Liver (tissue), 3 donors: Measurements from ENCODE around the gene MAP4K2.

Experiments
- CTCF ChIP-seq: fragments of 150-350 bp; IDR thresholded peaks from 2 replicates; pipeline ENCODE4 v1.5.1; 2017; ENCODE audit warnings: improper control_type of control experiment, low read depth, low read length; ENCODE audit not compliant: missing input control
- EGR1 ChIP-seq, 2 donors: IDR thresholded peaks; 2 replicates each; pipeline ENCODE4 v1.6.1; 2016 to 2018; ENCODE audit warnings: antibody characterized with exemption in 2 of 2, low read depth in 2 of 2
- JUND ChIP-seq, 2 donors: IDR thresholded peaks; 2 replicates each; pipeline ENCODE4 v1.6.1; 2016; ENCODE audit warnings: antibody characterized with exemption in 2 of 2
- RAD21 ChIP-seq, 2 donors: IDR thresholded peaks; 2 replicates each; pipeline ENCODE4 v1.6.1; 2016; ENCODE audit warnings: antibody characterized with exemption in 2 of 2, mild to moderate bottlenecking in 2 of 2
- REST ChIP-seq: IDR thresholded peaks from 2 replicates; pipeline ENCODE4 v1.6.1; 2016; ENCODE audit warnings: antibody characterized with exemption, mild to moderate bottlenecking
- SP1 ChIP-seq: IDR thresholded peaks from 2 replicates; pipeline ENCODE4 v1.6.1; 2018; ENCODE audit warnings: antibody characterized with exemption, mild to moderate bottlenecking
- donor health status: healthy.
- donor health status: healthy.

- no peak for TF ChIP-seq CTCF
- no peak for TF ChIP-seq RAD21 (IDR thresholded peaks at IDR 0.05)
- no peak for TF ChIP-seq SP1
- TF ChIP-seq EGR1 (IDR thresholded peaks at IDR 0.05; ENCODE audit: low read depth in 2 of 2), result no peak
- no peak for TF ChIP-seq JUND (IDR thresholded peaks at IDR 0.05)
- no peak for TF ChIP-seq REST
Observed at GRCh38 chr11:64753380-64754123, 49.5 kb downstream of the MAP4K2 start.
